Mucosa of rectum (tissue), 2 donors: ENCODE results near the gene OR51T1.
"Not testable (repeated sequence)": the region's sequence is repeated elsewhere in the genome, so short reads cannot be mapped to it uniquely, and the experiment has no call there.

ENCODE experiments used
- H3K27ac ChIP-seq, 2 donors: one replicate each; pipeline ENCODE4 v1.7.0; 2013; ENCODE audit warnings: inconsistent platforms in 2 of 2, low read depth in 2 of 2, low read length in 2 of 2
- H3K27me3 ChIP-seq, 2 donors: one replicate each; pipeline ENCODE4 v1.7.0; 2013; ENCODE audit warnings: low read length in 2 of 2; ENCODE audit not compliant: control insufficient read depth in 2 of 2, insufficient read depth in 2 of 2
- H3K36me3 ChIP-seq, 2 donors: one replicate each; pipeline ENCODE4 v1.7.0; 2013; ENCODE audit warnings: low read length in 2 of 2; ENCODE audit not compliant: control insufficient read depth in 2 of 2, insufficient read depth in 2 of 2
- H3K4me1 ChIP-seq, 2 donors: one replicate each; pipeline ENCODE4 v1.7.0; 2013; ENCODE audit warnings: low read length in 2 of 2, mild to moderate bottlenecking in 1 of 2; ENCODE audit not compliant: control insufficient read depth in 2 of 2, insufficient read depth in 2 of 2
- H3K4me3 ChIP-seq, 2 donors: one replicate each; pipeline ENCODE4 v1.7.0; 2013; ENCODE audit warnings: low read length in 2 of 2
- H3K9ac ChIP-seq, 2 donors: one replicate each; pipeline ENCODE4 v1.7.0; 2013; ENCODE audit warnings: low read length in 2 of 2, low read depth in 1 of 2, mild to moderate bottlenecking in 1 of 2
- H3K9me3 ChIP-seq, 2 donors: one replicate each; pipeline ENCODE4 v1.7.0; 2013; ENCODE audit warnings: low read length in 2 of 2; ENCODE audit not compliant: control insufficient read depth in 2 of 2
- donor health status: healthy.
- donor health status: Normal muscosa, but diverticular disease.

OR51T1 gene, protein sequence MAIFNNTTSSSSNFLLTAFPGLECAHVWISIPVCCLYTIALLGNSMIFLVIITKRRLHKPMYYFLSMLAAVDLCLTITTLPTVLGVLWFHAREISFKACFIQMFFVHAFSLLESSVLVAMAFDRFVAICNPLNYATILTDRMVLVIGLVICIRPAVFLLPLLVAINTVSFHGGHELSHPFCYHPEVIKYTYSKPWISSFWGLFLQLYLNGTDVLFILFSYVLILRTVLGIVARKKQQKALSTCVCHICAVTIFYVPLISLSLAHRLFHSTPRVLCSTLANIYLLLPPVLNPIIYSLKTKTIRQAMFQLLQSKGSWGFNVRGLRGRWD

DNA sequence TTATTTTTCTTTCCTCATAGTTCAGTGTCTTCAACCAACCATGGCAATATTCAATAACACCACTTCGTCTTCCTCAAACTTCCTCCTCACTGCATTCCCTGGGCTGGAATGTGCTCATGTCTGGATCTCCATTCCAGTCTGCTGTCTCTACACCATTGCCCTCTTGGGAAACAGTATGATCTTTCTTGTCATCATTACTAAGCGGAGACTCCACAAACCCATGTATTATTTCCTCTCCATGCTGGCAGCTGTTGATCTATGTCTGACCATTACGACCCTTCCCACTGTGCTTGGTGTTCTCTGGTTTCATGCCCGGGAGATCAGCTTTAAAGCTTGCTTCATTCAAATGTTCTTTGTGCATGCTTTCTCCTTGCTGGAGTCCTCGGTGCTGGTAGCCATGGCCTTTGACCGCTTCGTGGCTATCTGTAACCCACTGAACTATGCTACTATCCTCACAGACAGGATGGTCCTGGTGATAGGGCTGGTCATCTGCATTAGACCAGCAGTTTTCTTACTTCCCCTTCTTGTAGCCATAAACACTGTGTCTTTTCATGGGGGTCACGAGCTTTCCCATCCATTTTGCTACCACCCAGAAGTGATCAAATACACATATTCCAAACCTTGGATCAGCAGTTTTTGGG, at the start of gene OR51T1:
Gene OR51T1 (plus strand): TSS at position 41 of the 641 bp plus-strand sequence. CDS start 0 bp downstream, at position 41.
- Histone ChIP-seq H3K27ac (no peak within 1 kb of the TSS), H3K27me3 (no peaks in the 10 kb centered on the region), H3K9ac (no peak within 1 kb of the TSS), H3K4me3 (no peak within 1 kb of the TSS), H3K9me3 (no peaks in the 10 kb centered on the region), H3K36me3 (no peaks in the 10 kb centered on the region), H3K4me1 (no peaks in the 10 kb centered on the region)

DNA sequence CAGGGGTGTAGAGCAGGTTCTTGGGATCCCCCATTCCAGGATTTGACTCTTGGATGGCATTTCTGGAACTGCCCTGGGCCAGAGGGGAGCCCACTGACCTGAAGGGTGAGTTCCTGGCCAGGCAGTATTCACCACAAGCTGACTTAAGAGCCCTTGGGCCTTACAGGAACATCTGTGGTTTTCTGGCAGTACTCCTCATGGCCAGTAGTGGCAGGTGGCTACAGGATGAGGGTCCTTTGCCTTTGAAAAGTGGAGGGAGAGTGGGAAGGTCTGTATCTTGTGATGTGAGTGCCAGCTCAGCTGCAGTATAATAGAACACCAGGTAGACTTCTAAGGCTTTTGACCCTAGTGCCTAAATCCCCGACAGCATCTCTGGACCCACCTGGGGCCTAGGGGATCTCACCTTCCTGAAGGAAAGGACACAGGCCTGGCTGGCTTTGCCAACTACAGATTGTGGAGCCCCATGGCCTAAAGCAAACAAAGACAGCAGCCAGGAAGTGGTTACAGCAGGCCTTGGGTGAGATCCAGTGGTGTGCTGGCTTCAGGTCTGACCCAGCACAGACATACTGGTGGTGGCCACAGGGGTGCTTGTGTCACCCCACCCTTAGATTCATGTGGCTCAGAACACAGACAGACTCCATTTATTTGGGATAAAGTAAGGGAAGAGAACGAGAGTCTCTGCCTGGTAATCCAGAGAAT, 41.7 kb upstream of the OR51T1 start:
- Histone ChIP-seq H3K9ac (no peak overlapping the region), H3K27ac (no peak overlapping the region), H3K9me3 (no peaks in the 10 kb centered on the region), H3K4me1 (no peaks in the 10 kb centered on the region), H3K36me3 (no peaks in the 10 kb centered on the region), H3K27me3 (no peaks in the 10 kb centered on the region), H3K4me3 (no peak overlapping the region)

DNA sequence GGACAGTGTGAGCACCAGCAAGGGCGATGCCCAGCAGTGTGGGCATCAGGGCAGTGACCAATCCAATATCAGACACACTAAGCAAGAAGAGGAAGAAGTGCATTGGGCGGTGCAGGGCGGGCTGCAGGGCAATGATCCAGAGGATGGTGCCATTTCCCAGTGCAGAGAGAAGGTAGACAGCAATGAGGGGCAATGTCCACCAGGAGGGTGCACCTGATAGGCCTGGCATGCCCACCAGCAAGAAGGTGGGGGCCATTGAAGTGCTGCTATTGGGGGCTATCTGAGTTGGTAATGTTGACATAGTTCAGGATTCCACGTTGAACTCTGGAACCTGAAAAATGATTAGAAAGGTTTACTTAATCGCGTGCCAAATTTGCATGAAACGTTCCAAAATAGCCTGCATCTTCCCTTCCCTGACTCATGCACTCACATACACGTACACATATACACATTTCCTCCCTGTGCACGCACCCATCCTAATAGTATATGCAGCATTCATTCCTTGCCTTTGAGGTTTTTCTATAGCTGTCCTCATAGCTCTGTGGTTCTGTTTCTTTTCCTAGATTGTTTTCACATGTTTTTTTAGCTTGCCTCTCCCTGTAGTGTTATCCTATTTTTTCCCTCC, 32.7 kb upstream of the OR51T1 start, which contains the start of gene OR51S1:
Gene OR51S1 (minus strand): TSS at position 301 of the 625 bp plus-strand sequence. CDS start 0 bp downstream, at position 301.
- Histone ChIP-seq H3K4me3 (no peak within 1 kb of the TSS), H3K27me3 (no peaks in the 10 kb centered on the region), H3K9ac (no peak within 1 kb of the TSS), H3K4me1 (no peaks in the 10 kb centered on the region), H3K36me3 (no peaks in the 10 kb centered on the region), H3K9me3 (no peaks in the 10 kb centered on the region), H3K27ac (no peak within 1 kb of the TSS)

DNA sequence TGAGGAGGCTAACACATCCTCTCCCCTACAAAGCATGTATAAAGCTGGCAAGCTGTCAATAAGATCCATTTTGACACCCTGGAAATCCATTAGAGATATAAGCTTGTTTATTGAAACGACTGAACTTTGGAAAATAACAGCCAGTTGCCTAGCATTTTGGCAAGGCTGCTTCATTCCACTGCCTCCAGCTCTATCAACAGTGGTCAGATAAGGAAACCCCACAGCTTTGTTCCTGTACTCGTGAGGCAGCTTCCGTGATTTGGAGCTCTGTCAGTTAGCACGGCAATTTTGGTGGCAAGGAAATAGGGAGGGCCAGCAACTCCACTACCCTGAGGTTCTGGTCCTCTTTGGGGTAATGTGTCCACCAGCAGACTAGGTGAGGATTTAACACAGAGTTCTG, 30.7 kb upstream of the OR51T1 start:
- Histone ChIP-seq H3K9me3 (no peaks in the 10 kb centered on the region), H3K4me1 (no peaks in the 10 kb centered on the region), H3K36me3 (no peaks in the 10 kb centered on the region), H3K27me3 (no peaks in the 10 kb centered on the region), H3K4me3 (no peak overlapping the region), H3K27ac (no peak overlapping the region), H3K9ac (no peak overlapping the region)

DNA sequence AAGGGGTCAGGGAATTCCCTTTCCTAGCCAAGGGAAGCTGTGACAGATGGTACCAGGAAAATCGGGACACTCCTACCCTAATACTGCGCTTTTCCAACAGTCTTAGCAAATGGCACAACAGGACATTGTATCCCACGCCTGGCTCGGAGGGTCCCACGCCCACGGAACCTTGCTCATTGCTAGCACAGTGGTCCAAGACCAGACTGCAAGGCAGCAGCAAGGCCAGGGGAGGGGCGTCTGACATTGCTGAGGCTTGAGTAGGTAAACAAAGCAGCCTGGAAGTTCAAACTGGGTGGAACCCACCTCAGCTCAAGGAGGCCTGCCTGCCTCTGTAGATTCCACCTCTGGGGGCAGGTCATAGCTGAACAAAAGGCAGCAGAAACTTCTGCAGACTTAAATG, 27.4 kb upstream of the OR51T1 start:
- H3K4me3 ChIP-seq, H3K36me3 ChIP-seq, H3K27ac ChIP-seq, H3K4me1 ChIP-seq, H3K9me3 ChIP-seq, H3K9ac ChIP-seq, H3K27me3 ChIP-seq: not testable (repeated sequence)

DNA sequence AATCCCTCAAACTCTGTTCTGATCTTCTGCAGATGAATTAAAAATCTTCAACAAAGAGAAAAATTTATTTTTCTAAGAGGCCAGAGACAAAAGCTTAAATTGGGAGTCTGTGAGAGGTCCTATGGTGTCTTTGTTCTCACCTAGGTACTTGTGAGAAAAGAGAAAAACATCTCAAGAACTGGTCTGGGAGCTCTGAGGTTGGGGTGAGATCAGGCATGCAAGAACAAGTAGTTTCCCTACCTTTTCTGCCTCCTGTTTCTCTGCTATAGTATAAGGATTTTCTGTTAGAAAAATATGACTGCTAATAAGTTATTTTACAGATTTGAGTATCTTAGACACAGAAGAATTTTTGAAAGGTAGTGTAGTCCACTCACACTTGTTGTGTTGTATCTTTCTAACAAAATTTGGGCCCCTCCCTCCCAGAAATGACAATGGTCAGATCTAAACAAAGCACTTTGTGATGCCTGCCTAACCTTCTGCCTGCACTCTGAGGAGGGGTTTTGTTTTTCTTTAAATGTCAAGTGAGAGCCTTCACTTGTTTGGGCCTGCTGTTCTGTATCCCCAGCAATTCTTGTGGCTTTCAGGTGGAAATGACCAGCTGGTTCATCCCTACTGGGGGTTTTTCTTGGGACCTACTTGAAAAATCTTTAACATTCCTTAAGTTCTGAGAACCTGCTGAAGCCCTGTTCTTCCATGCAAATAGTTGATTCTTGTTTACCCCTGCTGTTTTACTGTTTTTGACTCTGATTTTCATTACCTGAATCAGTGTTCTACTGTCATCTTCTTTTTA, 19.1 kb upstream of the OR51T1 start:
- Histone ChIP-seq H3K27ac (no peak overlapping the region), H3K9me3 (no peaks in the 10 kb centered on the region), H3K4me3 (no peak overlapping the region), H3K9ac (no peak overlapping the region), H3K4me1 (no peaks in the 10 kb centered on the region), H3K36me3 (no peaks in the 10 kb centered on the region), H3K27me3 (no peaks in the 10 kb centered on the region)

DNA sequence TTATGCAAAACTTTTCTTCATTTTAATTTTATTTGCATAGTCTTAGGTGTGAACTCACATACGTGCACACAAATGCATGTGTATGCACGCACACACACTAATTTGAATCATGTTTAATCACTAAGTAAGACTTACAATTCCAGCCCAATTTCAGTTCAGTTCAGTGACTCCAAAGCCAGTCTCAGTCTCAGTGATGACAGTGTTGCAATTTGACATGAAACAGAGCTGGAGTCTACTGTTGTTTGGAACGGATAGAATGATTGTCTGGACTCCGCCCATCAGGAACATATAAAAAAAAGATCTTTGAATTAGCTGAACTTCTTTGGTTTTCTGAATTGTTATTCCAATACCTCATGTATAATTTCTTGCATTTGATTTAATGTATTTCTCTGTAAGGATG, 17.8 kb upstream of the OR51T1 start:
- H3K27me3 ChIP-seq: no peaks in the 10 kb centered on the region
- no peaks in the 10 kb centered on the region for H3K4me1 ChIP-seq
- no peak overlapping the region for H3K9ac ChIP-seq
- no peaks in the 10 kb centered on the region for H3K9me3 ChIP-seq
- no peak overlapping the region for H3K4me3 ChIP-seq
- no peaks in the 10 kb centered on the region for H3K36me3 ChIP-seq
- H3K27ac ChIP-seq: no peak overlapping the region

DNA sequence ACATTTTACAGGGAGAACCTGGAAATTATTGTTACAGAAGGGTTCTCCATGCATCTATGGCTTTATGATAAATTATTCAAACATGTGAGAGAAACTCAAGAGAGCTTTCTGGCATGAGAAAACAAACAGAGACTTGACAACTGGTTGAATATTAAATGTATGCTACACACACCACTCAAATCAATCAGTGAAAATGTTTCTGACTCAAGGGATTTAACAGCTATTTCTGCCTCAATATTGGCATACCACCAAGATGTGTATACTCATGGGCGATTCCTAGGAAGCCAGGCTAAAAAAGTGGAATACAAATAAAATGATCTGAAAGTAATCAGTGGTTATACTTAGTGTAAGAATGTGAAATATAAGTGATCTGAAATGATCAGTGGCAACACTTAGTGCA, 15.8 kb upstream of the OR51T1 start:
- Histone ChIP-seq H3K4me1 (no peaks in the 10 kb centered on the region), H3K27me3 (no peaks in the 10 kb centered on the region), H3K36me3 (no peaks in the 10 kb centered on the region), H3K9ac (no peak overlapping the region), H3K4me3 (no peak overlapping the region), H3K9me3 (no peaks in the 10 kb centered on the region), H3K27ac (no peak overlapping the region)

DNA sequence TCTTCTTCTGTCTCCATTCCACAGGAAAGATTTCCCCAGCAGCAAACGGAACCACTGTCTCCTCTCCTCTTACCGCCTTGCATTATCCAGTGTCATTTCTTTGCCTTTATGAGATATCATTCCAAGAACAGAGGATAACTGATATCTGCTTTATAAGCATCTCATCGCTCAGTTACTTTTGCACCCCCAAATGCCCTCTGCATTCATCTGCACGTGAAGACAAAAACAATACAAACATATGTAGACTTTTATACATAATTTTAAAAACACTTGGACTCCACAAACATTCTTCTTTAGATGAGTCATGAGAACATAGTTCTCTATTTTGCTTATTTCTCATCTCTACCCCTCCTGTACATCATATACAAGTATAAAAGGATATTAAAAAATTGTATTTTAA, 512 bp upstream of the OR51T1 start:
- H3K4me1 ChIP-seq: no peaks in the 10 kb centered on the region
- H3K27me3 ChIP-seq: no peaks in the 10 kb centered on the region
- H3K9ac ChIP-seq: no peak overlapping the region
- no peak overlapping the region for H3K27ac ChIP-seq
- H3K36me3 ChIP-seq: no peaks in the 10 kb centered on the region
- H3K9me3 ChIP-seq: no peaks in the 10 kb centered on the region
- H3K4me3 ChIP-seq: no peak overlapping the region
